T-helper 2 cell treated with Interferon-gamma antibody and Interleukin-4, amounts not matched to agents 100 ng/mL and 5 ng/mL, for 36 hours (primary cell): Measurements from ENCODE around the gene DISP3. TPM values are rescaled to one million over a fixed set of nuclear protein-coding genes. Genes with fewer than 3 reads are reported as not detected.

Experiments used
- intact Hi-C: fragments of 100-400 bp; cut with micrococcal nuclease; formaldehyde crosslinking; loops from one replicate; pipeline ENCODE4 v1.15.1; 2023
- total RNA-seq: library from RNA; stranded (reverse); gene quantifications from 2 replicates; pipeline ENCODE4 v1.2.3, GENCODE V29; 2022

DISP3 gene
- total RNA-seq, 1 donor from 2014 or later, result 0.50 TPM

DNA sequence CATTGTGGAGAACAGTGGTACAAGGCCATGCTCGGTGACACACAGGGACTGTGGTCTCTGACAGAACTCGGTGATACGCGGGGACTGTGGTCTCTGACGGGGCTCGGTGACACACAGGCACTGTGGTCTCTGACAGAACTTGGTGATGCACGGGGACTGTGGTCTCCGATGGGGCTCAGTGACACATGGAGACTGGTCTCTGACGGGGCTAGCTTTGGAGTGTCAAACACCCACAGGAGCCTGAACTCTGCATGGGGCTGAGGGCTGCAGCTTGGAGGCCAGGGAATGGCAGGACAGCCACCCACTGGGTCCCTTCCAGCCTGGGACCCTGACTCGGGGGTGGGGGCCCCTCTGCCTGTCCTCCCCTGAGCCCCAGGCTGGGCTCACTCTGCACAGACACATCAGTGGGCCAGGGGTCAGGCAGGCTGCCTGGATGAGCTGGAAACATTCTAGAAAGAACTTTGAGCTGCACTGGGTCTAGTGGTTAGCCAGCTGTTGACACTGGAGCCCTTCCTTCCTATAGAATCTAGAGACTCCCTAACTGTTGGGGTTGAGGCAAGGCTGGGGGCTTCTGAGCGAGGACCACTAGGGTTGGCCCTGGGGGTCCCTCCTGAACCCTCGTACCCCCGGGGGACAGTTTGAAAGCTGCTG lies 49.8 kb downstream of the DISP3 start:
- intact Hi-C loops, result no loop called here

DNA sequence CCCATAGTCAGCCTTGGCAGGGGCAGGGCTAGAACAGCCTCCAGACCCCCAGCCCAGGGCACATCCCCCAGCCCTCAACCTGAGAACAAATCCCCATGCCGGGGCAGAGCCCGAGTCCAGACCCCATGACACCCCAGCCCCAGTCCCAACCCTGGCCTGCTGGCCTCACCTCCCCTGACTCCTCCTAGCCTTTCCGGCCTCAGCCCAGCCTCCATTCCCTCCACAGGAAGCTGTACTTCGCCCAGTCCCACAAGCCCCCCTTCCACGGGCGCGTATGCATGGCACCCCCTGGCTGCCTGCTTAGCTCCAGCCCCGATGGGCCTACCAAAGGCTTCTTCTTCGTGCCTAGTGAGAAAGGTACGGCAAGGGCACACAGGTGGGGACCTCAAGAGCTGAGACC lies 50.4 kb downstream of the DISP3 start:
- intact Hi-C loops, result no loop called here

DNA sequence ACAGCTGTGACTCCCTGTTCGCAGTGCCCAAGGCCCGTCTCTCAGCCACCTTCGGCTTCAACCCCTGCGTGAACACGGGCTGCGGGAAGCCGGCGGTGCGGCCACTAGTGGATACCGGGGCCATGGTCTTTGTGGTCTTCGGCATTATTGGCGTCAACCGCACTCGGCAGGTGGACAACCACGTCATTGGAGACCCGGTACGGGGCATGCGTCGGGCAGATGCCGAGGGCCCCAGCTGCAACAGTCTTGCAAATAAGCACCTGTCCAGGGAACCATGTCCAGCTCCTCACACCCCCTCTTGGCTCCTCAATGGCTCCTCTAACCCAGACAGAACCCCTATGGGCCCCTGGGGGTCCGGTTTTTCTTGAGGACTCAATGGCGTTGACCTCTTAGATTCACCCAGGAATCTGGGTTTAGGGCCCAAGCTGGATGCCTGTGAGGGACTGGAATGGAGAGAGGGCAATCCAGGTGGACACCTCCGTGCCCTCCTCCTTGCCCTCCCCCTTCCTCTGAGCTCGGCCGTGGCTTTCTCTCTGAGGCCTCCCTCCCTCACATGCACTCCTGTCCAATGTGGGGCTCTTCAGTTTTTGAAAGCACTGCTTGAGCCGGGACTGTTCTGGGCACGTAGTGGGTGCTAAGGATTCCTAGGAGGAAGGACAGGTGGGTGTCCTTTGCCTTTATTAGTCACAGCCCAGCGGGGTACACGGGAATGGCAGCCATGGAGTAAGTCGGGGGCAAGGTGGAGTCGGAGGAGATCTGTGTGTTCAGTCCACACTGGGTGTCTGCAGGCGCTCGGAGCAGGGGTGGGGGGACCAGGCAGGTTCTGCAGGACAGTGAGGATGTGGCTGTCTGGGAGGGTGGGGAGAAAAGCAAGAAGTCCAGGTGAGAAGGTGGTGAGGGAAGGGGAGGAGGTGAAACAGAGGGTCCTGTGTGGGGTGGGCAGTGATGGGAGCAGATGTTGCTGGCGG lies 51.1 kb downstream of the DISP3 start:
- intact Hi-C loops, result no loop called here

DNA sequence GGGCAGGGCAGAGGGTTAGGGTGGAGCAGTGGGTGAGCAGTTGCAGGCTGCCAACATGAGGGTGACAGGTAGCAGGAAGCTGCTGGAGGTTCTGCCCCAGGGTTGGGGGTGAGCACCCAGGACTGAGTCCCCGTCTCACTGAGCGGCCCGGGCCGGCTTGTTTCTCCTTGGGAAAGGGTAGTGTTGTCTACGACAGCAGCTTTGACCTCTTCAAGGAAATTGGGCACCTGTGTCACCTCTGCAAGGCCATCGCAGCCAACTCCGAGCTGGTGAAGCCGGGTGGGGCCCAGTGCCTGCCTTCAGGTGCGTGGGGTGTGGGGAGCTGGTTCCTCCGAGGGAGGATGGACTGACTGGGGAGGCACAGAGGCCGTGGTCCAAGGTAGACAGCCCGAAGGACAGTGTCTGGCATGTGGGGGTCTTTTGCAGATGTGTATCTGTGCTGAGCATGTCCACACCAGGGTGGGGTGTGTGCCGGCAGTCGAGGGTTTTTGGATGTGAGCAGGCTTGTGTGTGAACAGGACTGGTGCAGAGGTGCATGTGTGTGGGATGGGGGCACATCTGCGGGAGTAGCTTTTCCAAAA lies 51.9 kb downstream of the DISP3 start:
- intact Hi-C loops, result no loop called here

DNA sequence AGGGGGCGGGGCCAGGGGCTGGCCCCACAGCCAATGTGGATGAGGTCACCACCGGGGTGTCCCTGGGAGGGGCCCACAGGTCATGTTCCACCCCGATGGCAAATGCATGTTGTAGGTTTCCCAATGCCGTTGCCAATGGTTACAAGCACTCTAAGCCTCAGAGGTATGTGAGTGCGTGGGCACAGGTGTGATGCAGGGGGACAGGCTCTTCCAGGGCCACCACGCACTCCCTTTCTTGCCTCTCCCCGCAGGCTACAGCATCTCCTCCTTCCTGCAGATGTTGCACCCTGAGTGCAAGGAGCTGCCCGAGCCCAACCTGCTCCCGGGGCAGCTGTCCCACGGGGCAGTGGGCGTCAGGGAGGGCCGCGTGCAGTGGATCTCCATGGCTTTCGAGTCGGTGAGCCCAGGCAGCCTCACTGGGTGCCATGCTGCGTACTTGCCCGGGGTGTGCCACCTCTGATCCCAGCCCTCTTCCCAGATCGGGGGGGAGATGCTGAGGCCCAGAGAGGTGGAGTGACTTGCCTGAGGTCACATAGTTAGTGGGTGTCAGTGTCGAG lies 52.4 kb downstream of the DISP3 start:
- intact Hi-C loops, result no loop called here

DNA sequence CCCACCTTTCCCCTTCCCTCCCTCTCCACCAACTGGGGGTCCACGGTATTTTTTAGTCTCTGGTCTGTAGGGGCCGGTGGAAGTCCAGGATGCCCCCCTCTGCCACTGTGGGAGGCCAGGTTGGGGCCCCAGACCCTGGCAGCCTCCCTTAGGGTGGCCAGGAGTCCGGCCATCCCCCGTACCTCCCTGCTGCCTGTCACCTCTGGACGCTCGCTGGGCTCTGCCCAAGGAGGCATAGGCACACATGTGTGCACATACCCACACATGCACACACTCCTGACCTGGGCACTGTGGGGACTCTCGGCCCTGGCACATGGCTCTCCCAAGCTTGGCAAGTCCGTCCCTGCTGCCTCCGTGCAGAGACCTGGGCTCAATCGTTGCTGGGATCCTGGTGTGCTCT lies 53.0 kb downstream of the DISP3 start:
- intact Hi-C loops, result no loop called here

DNA sequence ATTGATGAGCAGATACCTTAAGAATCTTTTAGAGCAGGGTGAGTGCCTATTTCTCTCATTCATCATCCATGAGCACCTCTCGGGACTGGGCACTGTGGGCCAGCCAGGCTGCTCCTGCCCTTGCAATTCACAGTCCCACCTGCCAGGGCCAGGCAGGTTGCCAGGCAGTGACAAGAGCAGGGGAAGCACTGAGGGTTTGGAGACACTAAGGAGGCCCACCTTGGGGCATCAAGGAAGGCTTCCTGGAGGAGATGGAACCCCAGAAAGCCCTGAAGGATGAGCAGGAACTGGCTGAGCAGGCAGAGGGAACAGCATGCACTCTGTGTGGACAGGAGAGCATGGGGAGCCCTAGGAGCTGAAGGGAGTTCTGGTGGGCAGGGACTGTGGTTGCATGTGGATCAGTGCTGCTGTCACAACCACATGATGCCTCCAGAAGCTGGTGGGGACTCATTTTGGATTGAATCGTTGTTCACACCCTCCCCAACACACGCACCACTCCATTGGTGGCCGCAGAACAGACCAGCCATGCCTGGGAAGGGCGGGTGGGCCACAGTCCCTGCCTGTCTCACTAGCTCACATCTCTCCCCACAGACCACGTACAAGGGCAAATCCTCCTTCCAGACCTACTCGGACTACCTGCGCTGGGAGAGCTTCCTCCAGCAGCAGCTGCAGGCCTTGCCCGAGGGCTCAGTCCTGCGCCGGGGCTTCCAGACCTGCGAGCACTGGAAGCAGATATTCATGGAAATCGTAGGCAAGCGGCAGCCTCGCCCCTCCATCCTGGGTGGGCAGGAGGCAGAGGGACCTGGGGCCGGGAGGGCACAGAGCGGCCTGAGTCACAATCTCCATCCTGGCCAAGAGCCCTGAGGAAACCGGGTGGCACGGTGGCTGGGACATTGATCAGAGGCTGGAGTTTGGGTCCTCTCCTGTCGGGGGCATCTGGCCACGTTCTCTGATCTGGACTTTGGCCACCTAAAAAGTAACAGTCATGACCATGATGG lies 55.1 kb downstream of the DISP3 start:
- intact Hi-C loops, result no loop called here

DNA sequence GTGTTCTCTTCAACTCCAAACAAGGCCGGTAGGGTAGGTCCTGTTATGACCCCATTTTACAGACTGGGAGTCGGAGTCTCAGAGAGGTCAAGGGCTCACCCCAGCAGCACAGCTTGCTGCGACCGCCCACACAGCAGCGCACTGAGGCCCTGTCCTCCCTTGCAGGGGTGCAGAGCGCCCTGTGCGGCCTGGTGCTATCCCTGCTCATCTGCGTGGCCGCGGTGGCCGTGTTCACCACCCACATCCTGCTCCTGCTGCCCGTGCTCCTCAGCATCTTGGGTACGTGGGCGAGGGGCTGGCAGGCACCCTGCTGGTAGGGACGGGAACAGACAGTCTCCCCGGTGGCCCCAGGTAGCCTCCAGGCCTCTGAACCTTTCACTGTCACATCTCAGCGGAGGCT lies 55.9 kb downstream of the DISP3 start:
- intact Hi-C loops, result no loop called here

DNA sequence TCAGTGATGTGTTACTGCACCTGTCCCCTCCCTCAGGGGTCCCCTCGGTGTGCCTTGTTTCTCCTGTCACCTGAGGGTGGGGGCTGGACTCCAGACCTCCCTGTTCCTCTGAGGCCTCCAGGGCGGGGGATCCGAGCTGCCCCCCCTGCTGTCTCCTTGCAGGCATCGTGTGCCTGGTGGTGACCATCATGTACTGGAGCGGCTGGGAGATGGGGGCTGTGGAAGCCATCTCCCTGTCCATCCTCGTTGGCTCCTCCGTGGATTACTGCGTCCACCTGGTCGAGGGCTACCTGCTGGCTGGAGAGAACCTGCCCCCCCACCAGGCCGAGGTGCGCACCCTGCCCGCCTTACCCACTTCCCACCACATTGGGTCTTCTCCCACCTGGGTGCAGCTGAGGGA lies 56.4 kb downstream of the DISP3 start:
- intact Hi-C loops, result no loop called here

DNA sequence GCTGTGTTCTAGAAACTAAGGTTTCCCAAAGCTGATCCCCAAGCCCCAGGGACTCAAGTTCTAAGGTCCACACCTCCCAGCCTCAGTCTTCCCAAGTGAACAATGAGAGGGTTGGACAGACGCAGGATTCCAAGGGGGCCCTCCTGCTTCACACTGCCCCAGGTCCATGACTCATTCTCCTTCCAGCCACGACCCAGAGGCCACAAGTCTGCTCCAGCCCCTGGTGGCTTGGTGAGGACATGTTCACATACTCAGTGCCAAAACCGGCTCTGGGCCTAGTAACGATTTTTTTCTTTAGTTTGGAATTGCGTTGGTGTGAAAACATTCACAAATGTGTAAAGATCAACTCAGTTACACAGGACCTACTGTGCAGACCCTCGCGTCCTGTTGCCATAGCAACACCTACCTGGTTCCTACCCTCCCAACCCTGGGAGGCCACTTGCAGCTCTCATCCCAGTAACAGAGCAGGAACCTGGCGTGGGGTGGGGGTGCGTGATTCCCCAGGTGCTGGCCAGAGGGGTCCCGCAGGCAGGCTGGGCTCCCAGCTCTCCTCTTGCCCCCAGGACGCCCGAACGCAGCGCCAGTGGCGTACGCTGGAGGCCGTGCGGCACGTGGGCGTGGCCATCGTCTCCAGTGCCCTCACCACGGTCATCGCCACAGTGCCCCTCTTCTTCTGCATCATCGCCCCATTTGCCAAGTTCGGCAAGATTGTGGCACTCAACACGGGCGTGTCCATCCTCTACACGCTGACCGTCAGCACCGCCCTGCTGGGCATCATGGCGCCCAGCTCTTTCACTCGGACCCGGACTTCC lies 57.0 kb downstream of the DISP3 start:
- intact Hi-C loops, result no loop called here

DNA sequence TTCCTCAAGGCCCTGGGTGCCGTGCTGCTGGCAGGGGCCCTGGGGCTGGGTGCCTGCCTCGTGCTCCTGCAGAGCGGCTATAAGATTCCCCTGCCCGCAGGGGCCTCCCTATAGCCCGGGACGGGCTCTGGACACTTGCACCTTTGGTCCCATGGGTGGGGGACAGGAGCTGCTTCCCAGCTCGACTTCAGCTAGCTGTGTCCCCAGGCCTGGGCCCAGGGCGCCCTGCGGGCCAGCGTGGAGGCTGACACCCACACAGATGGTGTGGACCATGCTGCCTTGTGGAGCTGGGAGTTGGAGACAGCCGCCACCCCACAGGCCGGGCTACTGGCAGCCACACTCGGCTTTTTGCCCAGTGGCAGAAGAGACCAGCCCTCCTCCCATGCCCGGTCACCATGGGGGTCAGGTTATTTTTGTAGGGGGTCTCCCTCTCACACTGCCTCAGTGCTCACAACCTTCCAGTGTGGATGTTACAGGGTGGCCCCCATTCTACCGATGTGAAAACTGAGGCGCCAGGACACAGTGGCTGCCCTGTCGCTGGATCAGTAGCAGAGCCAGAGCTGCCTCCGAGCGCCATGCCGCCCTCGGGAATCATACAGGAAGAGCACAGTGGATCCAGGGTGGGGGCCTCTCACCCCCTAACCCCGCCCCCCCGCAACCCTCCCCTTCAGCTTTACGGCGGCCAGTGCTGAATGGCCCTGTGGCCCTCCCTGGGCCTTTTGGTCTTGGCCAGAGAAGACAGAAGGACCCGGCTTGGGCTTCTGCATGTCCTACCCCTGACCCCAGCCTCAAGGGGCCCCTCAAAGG lies 57.8 kb downstream of the DISP3 start:
- intact Hi-C loops, result no loop called here

DNA sequence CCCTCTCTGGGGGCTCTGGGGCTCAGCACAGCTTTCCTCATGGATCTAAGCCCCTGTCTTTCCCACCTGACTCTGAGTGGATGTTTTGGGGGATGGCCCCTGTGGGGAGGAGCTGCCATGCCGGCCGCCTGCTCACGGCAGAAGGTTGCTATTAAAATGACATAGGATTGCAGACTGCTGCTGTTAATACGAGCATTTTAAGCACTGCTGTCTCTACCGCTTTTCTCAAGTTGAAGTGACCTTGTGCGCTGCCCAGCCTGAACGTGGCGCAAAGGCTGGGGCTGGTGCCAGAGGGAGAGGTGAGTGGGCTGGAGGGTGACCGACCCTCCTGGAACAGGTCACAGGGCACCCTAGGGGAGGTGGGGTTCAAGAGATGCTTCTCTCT lies 58.4 kb downstream of the DISP3 start:
- intact Hi-C loops, result no loop called here

DNA sequence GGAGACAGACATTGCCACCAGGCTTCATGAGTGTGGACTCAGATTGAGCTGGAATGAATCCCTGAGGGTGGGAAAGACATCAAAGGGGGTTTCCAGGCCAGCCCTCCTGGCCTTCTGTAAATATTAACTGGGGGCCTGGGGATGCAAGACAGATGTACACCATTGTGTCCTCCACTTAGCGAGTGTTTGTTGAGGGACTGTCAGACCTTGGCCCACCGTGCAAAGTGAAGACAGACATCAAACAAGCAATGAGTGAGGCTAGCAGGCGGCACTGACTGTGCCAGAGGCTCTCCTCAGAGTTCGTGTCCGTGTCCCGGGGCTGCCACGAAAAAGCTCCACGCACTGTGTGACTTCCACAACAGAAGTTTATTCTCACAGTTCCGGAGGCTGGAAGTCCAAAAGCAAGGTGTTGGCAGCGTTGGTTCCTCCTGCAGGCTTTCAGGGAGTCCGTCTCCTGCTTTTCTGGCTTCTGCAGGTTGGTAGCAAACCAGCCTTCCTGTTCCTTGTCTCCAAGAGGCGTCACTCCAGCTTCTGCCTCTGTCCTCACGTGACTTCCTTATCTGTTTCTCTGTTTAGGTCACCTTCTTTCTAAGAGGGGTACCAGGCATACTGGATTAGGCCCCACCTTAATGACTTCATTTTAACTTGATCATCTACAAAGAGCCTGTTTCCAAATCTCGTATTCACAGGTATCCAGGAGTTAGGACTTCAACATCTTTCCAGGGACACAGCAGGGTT lies 59.1 kb downstream of the DISP3 start:
- intact Hi-C loops, result no loop called here

DNA sequence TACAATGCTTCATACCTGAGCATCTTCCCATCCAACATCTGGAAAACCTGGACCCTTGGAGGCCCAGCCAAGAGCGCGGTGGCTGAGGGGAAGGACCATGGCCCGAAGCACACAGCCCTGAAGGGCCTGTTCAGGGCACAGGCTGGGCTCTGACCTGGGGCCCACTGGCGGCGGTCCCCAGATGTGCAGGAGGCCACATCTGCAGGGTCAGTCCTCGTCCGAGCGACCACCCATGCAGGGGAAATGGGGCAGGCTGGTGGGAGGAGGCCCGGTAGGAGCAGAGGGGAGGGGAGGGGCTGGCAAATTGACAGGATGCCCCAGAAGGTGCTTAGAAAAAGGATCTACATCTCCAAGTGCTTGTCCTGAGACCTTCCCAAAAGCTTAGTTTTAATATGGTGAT lies 59.9 kb downstream of the DISP3 start:
- intact Hi-C loops, result no loop called here

DNA sequence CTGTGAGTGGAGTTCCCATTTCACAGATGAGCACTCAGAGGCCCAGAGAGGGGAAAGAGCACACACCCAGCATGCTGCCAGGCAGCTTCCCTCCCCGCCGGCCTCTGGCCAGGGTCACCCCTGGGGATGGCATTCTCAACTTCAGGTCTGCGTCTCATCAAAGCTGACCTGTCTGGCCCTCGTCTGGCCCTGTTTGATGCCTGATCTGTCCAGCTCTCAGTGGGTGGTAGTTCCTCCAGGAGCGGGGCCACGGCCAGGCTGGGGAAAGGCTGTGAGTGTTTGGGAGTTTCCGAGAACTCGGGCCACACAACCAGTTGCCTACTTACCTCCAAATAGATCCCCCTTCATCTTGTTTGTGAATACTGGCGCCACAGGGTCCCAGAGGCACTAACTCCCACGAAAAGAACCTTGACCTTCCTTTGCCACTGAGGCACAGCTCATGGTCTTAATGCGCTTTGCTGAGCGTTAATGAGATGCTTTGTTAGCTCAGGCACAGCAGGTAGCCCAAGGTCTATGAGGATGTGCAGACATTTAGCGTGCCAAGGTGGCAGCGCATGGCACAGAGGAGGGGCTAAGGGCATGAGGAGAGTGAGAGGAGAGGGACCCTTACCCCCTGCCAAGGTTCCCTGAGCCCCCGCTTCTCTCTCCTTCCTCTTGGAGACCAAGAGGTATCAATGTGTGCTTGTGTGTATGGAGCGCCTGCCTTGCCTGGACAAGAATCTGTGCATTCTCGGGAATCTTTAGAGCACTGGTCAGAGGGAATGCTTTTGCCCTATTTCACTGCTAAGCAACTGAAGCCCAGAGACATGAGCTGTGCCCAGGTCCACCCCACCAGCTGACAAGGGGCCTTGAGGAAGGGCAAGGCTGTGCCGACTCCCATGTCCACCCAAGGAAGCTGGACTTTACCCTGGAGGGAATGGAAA lies 61.2 kb downstream of the DISP3 start:
- intact Hi-C loops, result no loop called here

DNA sequence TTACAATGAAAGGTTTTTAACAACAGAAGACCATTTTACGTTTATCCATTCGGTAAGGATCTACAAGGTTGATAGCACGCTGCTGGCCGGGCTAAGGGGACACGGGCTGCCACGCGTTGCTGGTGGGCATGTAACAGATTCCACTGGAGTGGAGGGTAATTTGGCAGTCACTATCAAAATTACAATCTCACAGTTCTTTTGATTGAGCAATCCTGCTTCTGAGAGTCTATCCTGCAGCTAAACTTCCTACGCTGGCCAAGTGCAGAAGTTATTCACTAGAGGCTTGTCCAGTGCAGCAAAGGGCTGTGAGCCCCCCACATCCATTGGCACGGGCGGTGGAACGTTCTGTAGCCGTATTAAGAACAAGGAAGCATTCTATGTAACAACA lies 61.8 kb downstream of the DISP3 start:
- intact Hi-C loops, result no loop called here

DNA sequence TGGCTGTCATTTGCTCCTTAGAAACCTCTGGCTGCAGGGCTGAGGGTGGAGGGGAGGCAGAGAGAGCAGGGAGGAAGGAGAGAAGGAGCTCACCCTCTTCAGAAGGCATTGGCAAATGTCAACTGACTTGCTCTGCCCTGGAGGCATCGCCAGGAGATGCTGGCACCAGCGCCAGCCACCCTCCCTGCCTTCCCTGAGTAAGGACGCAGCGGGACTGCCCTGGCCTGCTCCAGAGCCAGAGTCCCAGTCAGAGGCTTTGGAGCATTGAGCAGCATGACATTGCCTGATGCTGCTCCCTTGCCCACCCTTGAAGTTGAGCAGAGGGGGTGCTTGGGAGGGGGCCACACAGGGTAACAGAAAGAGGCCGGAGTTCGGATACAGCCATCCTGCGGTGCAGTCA lies 62.3 kb downstream of the DISP3 start:
- intact Hi-C loops, result no loop called here
